Activated naive CD8-positive, alpha-beta T cell (primary cell): ENCODE results near the gene ANXA2R.
"Not testable (repeated sequence)": the region's sequence is repeated elsewhere in the genome, so short reads cannot be mapped to it uniquely, and the experiment has no call there.

Experiments used
- H3K27ac Mint-ChIP-seq: one replicate; pipeline ENCODE4 v1.8.0; 2021; ENCODE audit warnings: mixed read lengths
- H3K27me3 Mint-ChIP-seq: one replicate; pipeline ENCODE4 v1.8.0; 2021; ENCODE audit warnings: mixed read lengths
- H3K36me3 Mint-ChIP-seq: one replicate; pipeline ENCODE4 v1.8.0; 2021; ENCODE audit warnings: mixed read lengths
- H3K4me1 Mint-ChIP-seq: one replicate; pipeline ENCODE4 v1.8.0; 2021; ENCODE audit warnings: low read depth, mixed read lengths
- H3K4me3 Mint-ChIP-seq: one replicate; pipeline ENCODE4 v1.8.0; 2021; ENCODE audit warnings: mild to moderate bottlenecking, mixed read lengths
- H3K9me3 Mint-ChIP-seq: one replicate; pipeline ENCODE4 v1.8.0; 2021; ENCODE audit warnings: low read depth, mixed read lengths

The ANXA2R gene

DNA sequence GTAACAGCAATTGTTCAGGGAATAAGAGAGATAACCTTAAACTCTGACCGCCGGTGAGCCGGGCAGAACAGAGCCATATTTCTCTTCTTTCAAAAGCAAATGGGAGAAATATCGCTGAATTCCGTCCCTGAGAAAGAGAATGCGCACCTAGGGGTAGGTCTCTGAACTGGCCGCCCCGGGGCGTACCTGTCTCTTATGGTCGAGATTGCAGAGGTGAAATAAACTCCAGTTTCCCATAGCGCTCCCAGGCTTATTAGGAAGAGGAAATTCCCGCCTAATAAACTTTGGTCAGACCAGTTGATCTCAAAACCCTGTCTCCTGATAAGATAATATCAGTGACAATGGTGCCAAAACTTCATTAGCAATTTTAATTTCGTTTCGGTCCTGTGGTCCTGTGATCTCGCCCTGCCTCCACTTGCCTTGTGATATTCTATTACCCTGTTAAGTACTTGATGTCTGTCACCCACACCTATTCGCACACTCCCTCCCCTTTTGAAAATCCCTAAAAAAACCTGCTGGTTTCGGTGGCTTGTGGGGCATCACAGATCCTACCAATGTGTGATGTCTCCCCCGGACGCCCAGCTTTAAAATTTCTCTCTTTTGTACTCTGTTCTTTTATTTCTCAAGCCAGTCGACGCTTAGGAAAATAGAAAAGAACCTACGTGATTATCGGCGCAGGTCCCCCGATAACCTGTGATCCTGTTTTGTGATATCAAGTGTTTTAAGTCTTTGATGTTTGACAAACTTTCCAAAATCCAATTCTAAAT, 14.8 kb downstream of the ANXA2R start:
- H3K9me3 Mint-ChIP-seq = not testable (repeated sequence)

DNA sequence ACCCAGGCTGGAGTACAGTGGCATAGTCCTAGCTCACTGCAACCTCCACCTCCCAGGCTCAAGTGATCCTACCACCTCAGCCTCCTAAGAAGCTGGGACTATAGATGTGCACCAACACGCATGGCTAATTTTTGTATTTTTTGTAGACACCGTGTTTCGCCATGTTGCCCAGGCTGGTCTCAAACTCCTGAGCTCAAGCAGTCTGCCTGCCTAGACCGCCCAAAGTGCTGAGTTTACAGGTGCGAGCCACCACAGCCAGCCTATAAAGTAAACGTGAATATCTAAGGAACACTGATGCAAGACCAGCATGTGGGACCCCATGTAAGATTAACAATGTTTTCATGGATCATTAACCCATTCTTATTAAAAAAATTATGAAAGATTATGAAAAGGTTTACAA, 15.9 kb downstream of the ANXA2R start:
- Mint-ChIP-seq H3K4me1 (peaks cover 30% of the 10 kb centered on the region), H3K27me3 (no peaks in the 10 kb centered on the region), H3K9me3 (no peaks in the 10 kb centered on the region), H3K36me3 (no peaks in the 10 kb centered on the region), H3K4me3 (no peak overlapping the region), H3K27ac (no peak overlapping the region)

More for the DNA sequence above, 14.8 kb downstream of the ANXA2R start:
- H3K27ac Mint-ChIP-seq, H3K27me3 Mint-ChIP-seq, H3K36me3 Mint-ChIP-seq, H3K4me3 Mint-ChIP-seq: not testable (repeated sequence)
- H3K4me1 Mint-ChIP-seq = peaks cover 32% of the 10 kb centered on the region

DNA sequence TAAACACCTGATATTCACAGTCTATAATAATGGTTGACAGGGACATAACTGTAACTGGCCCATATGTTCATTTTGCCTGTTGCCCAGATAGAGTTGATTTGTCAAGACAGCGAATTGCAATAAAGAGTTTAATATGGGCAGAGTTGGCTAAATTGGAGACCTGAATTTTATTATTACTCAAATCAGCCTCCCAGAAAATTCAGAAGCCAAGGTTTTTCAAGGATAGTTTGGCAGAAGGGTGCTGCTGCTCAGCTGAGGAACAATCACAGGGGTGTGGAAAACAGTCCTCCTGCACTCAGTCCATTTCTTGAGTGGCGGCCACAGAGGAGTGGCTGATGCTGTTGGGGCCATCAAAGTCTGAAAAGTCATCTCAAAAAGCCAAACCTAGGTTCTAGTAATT, 19.0 kb downstream of the ANXA2R start:
- peaks cover 39% of the 10 kb centered on the region for H3K4me1 Mint-ChIP-seq
- H3K36me3 Mint-ChIP-seq = no peaks in the 10 kb centered on the region
- H3K27ac Mint-ChIP-seq = peak overlapping the region; percentile 97
- peak overlapping the region; percentile 97 for H3K4me3 Mint-ChIP-seq
- H3K27me3 Mint-ChIP-seq = no peaks in the 10 kb centered on the region
- no peaks in the 10 kb centered on the region for H3K9me3 Mint-ChIP-seq

DNA sequence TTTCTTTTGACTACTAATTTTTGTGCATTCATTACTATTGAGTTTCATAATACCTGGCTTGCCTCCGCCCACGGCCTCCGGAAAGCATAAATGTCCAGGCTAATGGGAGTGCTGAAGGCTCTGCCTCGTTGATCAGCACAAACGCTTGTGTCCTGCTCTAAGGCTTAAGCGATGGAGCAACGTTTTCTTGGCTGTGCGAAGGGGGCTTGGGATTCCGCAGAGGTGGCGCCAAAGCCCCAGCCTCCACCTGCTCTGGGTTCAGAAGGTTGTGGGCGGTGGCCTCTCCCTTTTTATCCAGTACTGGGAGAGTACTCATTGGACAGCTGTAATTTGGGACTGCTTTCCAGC, 19.7 kb downstream of the ANXA2R start:
- peak overlapping the region; percentile 97 for H3K4me3 Mint-ChIP-seq
- no peaks in the 10 kb centered on the region for H3K36me3 Mint-ChIP-seq
- H3K9me3 Mint-ChIP-seq = no peaks in the 10 kb centered on the region
- H3K4me1 Mint-ChIP-seq = peaks cover 47% of the 10 kb centered on the region
- no peaks in the 10 kb centered on the region for H3K27me3 Mint-ChIP-seq
- peak overlapping the region; percentile 97 for H3K27ac Mint-ChIP-seq

DNA sequence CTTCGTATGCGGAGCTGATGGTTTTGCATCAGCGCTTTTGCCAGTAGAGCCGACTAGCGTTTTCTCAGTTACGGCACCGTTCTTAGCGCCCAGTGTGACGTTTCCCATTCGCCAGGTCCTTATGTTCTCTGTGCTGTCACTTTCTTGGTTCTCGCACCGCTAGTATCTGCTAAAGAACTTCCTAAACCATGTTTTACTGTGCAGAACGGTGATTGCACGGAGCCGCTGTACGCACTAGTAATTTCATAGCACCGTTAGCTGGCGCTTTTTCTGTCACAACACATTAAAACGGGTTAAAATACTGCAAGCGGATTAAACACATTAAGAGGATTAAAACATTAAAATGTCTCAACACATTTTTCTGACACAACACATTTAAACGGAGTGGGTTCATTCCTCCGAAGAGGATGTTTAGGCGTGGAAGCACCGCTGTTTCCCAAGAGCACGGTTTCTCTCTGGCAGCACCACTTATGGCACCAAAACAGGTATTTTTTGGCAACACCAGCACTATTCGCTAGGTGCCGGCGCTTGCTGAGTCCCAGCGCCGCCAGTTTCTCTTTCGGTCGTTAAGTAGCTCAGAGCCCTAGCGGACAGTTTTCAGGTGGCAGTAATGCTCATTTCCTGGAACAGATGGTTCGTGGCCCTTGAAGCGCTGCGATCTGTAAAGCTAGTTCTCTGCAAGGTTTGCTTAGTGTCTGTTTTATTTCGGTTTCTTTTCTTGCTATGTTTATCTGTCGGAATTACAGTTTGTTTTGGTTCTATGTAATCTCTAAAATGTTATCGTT, 20.3 kb downstream of the ANXA2R start:
- no peaks in the 10 kb centered on the region for H3K9me3 Mint-ChIP-seq
- H3K4me1 Mint-ChIP-seq = peaks cover 53% of the 10 kb centered on the region
- peak overlapping the region; percentile 97 for H3K27ac Mint-ChIP-seq
- peak overlapping the region; percentile 97 for H3K4me3 Mint-ChIP-seq
- H3K36me3 Mint-ChIP-seq = peaks cover under 1% of the 10 kb centered on the region
- no peaks in the 10 kb centered on the region for H3K27me3 Mint-ChIP-seq

DNA sequence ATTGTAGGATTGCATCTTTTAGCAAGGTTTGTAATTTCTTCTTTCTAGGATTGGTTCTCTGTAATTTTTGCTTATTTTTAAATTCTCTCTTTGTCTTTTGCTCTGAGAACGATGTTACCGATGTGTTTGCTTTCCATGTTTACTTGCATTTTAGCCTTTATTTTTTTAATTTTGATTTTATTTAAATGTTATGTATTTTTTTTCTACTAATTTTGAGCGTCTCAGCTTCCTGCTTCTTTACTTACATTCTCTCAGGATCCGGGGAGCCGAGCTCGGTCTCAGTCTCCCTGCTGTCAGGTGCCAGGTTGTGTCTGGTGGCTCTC, 20.9 kb downstream of the ANXA2R start:
- Mint-ChIP-seq H3K9me3 (no peaks in the 10 kb centered on the region), H3K4me1 (peaks cover 56% of the 10 kb centered on the region), H3K27me3 (no peaks in the 10 kb centered on the region), H3K27ac (peak overlapping the region; percentile 97), H3K4me3 (peak overlapping the region; percentile 97), H3K36me3 (peaks cover 3% of the 10 kb centered on the region)

DNA sequence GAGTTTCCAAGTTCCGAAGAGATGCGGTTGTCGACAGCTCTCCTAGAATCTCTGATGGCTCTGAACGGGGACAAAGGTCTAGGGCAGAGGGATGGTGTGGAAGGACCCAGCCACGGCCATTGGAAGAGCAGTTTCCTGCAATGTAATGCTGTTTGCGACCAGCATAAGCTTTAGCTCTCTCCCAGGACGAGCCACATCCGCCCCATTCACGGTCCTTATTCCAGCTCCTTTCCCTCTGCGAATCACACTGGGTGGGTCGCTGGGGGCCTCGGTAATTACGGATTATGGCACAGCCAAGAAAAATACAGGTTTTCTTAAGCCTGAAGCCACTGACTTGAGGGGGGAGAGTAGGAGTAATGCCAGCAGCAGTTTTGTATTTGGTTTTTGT, 22.7 kb downstream of the ANXA2R start:
- Mint-ChIP-seq H3K27me3 (no peaks in the 10 kb centered on the region), H3K27ac (peak overlapping the region; percentile 97), H3K9me3 (no peaks in the 10 kb centered on the region), H3K4me3 (peak overlapping the region; percentile 97), H3K36me3 (peaks cover 3% of the 10 kb centered on the region), H3K4me1 (peaks cover 57% of the 10 kb centered on the region)

DNA sequence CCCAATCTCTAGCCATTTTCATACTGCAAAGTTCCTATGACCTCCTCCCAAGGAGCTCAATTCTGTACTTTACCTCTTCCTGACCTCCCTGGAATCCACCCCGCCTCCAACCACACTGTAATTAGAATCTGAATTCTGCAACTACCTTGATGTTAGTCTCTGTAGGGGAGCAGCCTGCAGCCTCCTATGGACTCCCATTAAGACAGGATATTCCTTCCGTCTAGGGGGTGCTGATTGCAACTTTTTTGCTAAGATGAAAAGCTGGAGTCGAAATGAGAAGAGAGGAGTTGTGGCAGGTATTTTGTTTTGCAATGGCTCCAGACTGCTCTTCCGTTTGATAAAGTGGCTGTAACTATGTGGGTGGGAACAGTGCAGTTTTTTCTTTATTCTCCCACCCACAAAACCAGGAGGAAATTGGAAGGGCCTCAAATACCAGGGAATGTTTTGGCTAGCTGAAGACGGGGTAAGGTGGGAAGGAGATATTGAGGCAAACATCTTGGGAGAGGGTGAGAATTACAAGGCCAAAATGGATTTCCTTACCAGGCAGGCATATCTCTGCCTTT, 23.8 kb downstream of the ANXA2R start:
- Mint-ChIP-seq H3K36me3 (peaks cover 3% of the 10 kb centered on the region), H3K4me3 (peak overlapping the region; percentile 97), H3K4me1 (peaks cover 54% of the 10 kb centered on the region), H3K9me3 (no peaks in the 10 kb centered on the region), H3K27ac (peak overlapping the region; percentile 97), H3K27me3 (no peaks in the 10 kb centered on the region)

DNA sequence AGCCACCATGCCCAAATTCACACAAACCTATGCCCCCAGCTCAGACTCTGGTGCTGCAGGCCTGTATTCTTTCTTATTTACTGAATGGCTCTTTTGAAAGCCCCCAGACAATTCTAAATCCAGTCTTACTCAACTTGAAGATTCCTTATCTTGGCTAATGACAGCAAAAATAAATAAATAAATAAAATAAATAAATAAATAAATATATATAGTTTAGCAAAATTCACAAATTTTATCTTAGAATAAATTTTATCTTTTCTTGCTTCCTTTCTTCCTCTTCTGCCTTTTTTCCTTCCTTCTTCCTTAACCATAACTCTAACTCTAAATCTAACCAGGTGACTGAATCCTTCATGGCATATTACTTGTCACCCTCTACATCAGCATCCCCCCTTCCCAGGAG, 25.6 kb downstream of the ANXA2R start:
- H3K27ac Mint-ChIP-seq = peak overlapping the region; percentile 97
- H3K4me1 Mint-ChIP-seq = peaks cover 55% of the 10 kb centered on the region
- H3K36me3 Mint-ChIP-seq = peaks cover 3% of the 10 kb centered on the region
- H3K9me3 Mint-ChIP-seq = no peaks in the 10 kb centered on the region
- no peaks in the 10 kb centered on the region for H3K27me3 Mint-ChIP-seq
- H3K4me3 Mint-ChIP-seq = no peak overlapping the region

DNA sequence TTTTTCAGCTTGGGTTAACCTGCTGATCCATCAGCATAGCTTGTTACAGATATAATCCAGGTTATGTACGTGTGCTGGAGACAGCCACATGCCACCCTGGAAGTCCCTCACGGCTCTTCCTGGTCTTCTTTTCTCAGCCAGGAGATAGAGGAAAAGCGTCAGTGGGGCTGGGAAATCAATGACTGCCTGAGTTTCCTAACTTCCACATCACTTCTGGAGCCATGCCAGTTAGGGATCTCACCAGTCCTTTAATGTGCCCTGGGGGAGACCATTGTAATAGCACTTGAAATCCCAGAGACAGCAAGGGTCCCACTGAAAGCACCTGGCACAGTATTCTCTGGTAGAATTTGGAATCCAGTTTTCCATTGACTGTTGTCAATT, 29.2 kb downstream of the ANXA2R start:
- Mint-ChIP-seq H3K27ac (peak overlapping the region; percentile 94), H3K36me3 (peaks cover 3% of the 10 kb centered on the region), H3K4me3 (peak overlapping the region; percentile 91), H3K27me3 (no peaks in the 10 kb centered on the region), H3K4me1 (peaks cover 55% of the 10 kb centered on the region), H3K9me3 (no peaks in the 10 kb centered on the region)

DNA sequence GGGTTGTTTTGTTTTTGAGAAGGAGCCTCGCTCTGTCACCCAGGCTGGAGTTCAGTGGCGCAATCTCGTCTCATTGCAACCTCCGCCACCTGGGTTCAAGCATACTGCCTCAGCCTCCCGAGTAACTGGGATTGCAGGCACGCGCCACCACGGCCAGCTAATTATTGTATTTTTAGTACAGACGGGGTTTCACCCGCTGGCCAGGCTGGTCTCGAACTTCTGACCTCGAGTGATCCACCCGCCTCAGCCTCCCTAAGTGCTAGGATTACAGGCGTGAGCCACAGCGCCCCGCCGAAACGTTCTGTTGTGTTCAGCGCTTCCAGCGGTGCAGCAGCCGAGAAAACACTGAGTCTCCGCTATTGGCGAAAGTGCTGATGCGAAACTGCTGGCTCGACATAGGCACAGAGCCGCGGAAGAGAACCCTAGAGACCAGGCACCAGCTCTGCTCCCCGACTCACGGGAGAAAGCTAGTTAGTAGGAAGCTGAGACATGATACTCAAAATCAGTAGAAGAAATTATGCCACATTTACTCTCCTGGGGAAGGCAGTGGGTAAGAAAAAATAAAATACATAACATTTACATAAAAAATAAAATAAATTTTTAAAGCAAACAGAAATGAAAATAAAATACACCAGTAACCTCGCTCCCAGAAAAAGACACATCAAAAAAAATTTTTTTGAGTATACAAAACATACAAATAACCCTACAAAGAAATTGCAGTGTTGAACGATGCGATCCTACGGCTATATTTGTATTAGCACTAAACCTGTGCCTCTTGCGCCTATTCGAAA, 31.6 kb downstream of the ANXA2R start:
- H3K4me1 Mint-ChIP-seq = peaks cover 39% of the 10 kb centered on the region
- peak overlapping the region; percentile 91 for H3K4me3 Mint-ChIP-seq
- no peaks in the 10 kb centered on the region for H3K9me3 Mint-ChIP-seq
- no peaks in the 10 kb centered on the region for H3K27me3 Mint-ChIP-seq
- peak overlapping the region; percentile 94 for H3K27ac Mint-ChIP-seq
- no peaks in the 10 kb centered on the region for H3K36me3 Mint-ChIP-seq

DNA sequence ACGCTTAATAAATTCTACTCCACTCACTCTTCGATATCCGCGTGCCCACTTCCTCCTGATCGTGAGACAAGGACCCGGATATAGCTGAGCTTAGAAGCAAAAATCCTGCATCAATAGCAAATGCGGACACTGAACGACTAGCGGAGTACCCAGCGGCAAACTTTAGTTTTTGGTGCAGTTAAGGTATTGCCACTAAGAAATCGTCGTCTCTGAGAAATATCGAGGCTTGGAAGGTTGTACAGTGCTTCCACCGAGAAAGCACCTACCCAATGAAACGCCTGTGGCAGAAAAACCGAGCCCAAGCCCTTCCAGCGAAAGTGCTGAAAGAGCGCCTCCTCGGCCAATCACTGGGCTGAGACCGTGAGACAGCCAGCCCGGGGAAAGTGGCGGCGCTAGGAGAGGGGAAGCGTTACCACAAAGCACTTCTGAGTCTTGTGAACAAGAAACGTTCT, 32.2 kb downstream of the ANXA2R start:
- no peaks in the 10 kb centered on the region for H3K36me3 Mint-ChIP-seq
- no peaks in the 10 kb centered on the region for H3K27me3 Mint-ChIP-seq
- H3K4me3 Mint-ChIP-seq = peak overlapping the region; percentile 91
- H3K27ac Mint-ChIP-seq = peak overlapping the region; percentile 94
- peaks cover 39% of the 10 kb centered on the region for H3K4me1 Mint-ChIP-seq
- H3K9me3 Mint-ChIP-seq = no peaks in the 10 kb centered on the region

DNA sequence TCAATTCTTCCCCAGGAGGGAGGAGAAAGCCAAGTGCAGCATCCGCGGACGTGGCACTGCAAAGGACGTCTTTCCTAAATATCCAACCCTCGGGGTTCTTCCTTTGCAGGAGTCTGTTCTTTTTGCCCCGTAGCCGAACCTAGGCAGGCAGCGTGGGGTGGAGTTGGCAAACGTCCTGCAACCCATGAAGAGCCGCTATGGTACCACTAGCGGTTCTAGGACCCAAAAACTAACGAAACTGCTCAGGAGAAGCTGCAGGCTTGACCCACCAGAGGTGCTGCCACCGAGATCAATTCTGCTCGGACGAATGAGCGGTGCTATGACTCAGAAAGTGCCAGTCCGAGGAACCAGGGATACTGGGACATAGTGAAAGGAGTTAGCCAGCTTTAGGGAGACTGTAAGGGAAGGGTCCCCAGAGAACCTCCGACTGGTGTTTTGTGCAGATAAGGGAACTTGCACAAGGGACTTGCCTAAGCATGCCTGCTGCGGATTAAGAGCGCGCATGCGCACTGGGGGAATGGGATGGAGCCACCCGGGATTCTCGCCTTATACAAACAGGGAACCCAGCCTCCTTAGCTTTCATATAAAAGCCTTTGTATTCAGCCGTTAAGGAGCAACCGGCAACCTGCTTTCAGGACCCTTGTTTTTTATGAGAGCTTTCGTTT, 32.7 kb downstream of the ANXA2R start:
- H3K4me3 Mint-ChIP-seq = peak overlapping the region; percentile 91
- peaks cover 37% of the 10 kb centered on the region for H3K4me1 Mint-ChIP-seq
- no peaks in the 10 kb centered on the region for H3K9me3 Mint-ChIP-seq
- H3K27me3 Mint-ChIP-seq = no peaks in the 10 kb centered on the region
- peak overlapping the region; percentile 94 for H3K27ac Mint-ChIP-seq
- H3K36me3 Mint-ChIP-seq = no peaks in the 10 kb centered on the region

DNA sequence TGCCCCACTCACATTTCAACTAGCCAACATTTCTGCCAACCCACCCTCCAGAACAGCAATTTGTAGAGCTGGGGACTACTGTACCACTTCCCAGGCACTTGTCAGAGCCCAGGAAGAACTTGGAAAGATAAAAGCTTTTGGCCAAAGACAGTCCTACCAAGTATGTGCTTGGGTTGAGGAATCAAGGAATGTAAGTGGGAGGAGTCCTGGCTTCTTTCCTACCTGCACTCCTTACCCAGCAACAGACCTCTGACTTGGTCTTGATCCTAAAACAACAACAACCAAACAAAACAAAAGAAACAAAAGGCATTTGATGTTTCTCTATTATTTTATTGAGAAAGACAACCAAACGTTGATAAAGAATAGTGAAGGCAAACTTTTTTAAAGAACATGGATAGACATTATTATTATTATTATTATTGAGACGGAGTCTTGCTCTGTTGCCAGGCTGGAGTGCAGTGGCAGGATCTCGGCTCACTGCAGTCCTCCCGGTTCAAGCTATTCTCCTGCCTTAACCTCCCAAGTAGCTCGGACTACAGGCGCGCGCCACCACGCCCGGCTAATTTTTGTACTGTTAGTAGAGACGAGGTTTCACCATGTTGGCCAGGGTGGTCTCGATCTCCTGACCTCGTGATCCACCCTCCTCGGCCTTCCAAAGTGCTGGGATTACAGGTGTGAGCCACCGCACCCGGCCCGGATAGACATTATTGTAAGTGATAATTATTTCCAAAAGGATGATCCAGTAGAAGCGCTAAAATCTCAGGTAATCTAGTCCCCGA, 33.5 kb downstream of the ANXA2R start:
- peak overlapping the region; percentile 91 for H3K4me3 Mint-ChIP-seq
- H3K36me3 Mint-ChIP-seq = no peaks in the 10 kb centered on the region

More for the DNA sequence above, 33.5 kb downstream of the ANXA2R start:
- H3K27ac Mint-ChIP-seq = peak overlapping the region; percentile 94
- H3K27me3 Mint-ChIP-seq = no peaks in the 10 kb centered on the region
- H3K9me3 Mint-ChIP-seq = no peaks in the 10 kb centered on the region
- peaks cover 37% of the 10 kb centered on the region for H3K4me1 Mint-ChIP-seq
